CD4-positive, alpha-beta T cell treated with Interleukin-6 at 100 ng/mL for 8 hours (primary cell): Measurements from ENCODE around the gene PKM.
"Not testable (repeated sequence)": the region's sequence is repeated elsewhere in the genome, so short reads cannot be mapped to it uniquely, and the experiment has no call there.

Source experiments
- DNase-seq: peaks from one replicate; pipeline ENCODE4 v3.0.0-alpha.2; 2020; ENCODE audit warnings: mixed read lengths, low spot score

PKM gene

GRCh38 chr15:72231066-72231832 is at the start of gene PKM:
Gene PKM, minus strand, starts transcription at chr15:72231190. Its CDS starts 12,093 bp downstream, at chr15:72219097.
- DNase-seq, result peak; percentile 94

DNA sequence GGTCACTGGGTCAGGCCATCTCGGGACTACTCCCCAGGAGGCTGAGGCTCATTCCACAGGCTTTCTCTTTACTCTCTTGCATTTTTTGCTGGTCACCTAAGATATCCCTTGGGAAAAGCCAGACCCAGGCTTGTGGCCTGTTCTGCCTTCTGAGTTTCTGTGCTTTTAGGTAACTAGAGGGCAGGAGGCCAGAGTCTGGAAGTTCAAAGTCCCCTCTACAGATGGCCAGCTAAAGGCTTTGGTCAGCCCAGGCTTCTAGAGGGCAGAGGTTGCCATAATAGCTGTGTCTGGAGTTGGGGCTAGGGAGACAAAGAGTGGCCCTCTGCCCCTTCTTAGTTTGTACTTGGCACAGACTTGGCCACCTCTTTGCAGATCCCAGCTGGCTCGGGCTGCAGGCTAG is 49.8 kb upstream of the PKM start:
- DNase-seq, result no peak

- DNase-seq, result no peak
Measured at GRCh38 chr15:72278737-72279136, 47.7 kb upstream of the PKM start.

DNA sequence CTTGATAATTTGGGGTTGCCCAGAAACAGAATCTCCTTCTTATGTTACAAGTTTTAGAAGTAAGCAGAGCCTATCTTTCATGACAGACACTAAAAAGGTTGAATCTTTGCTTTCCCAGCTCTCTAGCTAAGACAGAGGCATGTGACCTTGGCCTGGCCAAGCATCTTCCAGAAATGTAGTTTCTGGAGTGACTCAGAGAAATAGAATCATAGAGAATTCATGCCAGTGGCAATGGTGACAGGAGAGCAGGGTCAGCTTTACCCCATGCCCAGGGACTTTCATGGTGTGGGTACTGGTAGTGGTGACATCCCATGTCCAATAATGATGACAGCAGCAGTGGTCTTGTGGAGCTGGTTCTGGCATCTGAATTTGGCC is 45.3 kb upstream of the PKM start:
- DNase-seq, result no peak

DNA sequence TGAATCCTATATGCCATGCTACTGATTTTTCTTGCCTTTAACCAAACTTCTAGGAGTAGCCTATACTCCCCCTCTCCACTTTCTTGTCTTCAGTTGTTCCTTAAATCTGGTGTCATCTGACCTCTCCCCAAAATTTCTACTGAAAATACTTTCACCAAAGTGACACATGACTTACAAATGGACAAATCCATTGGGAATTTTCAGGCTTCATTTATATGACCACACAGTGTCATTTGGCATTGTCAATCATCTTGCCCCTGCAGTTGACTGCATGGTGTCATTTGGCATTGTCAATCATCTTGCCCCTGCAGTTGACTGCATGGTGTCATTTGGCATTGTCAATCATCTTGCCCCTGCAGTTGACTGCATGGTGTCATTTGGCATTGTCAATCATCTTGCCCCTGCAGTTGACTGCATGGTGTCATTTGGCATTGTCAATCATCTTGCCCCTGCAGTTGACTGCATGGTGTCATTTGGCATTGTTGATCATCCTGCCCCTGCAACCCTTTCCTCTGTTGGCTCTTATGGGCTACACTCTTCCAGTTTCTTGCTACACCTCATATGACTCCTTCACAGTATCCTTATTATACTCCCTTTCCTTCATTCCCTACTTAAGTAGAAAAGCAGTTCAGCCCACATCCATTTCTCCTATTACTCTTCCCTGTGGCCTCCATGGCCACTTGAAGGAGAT is 44.8 kb upstream of the PKM start:
- DNase-seq, result not testable (repeated sequence)

DNA sequence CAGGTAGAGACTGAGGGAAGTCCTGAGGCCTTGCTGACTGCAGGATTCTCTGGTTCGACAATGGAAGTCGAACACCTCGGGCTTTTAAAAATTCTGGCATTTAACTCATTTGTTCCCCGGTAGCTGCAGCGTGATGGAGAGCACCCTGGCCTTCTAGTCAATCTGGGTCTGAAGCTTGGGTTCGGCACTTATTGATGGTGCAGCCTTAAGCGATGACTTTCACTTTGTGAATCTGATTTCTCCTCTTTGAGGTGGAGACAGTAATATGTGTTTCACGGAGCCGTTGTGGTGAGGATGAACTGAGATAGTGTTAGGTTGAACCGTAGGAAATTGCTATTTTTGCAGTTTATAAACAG is 42.0 kb upstream of the PKM start:
- DNase-seq, result no peak

DNA sequence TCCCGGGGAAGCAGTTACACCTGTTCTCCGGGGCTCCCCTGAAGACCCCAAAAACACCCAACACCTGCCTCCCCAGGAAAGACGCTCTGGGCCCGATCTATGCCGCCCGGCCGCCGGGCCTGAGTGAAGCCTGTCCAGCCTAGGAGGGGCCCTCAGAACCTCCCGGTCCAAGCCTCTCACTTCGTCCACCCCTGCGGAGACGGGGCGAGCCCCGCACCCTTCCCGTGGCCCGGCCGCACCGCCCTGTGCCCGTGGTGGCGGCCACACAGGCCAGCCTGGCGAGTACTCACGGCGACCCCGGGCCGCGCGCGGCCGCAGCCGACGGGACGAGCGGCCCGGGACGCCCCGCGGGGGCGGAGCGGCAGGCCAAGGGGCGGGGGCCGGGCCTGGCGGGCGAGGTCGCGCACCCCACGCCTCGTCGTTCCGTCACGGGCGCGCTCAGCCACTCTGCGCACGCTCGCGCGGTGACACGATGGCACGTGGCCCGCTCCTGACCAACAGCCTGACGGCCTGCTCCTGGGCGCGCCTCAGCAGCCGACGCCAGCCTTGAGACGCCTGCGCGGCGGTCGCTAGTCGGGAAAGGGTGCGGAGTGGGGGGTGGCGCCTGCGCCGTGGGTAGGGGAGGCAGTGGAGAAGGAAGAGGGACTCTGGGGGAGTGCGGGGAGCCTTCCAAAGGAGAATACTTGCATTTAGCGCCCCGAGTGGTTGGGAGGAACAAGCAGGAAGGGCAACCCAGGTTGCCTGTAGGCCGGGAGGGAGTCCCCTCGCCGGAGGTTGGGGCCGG is 41.4 kb upstream of the PKM start, which contains the start of gene PARP6:
Gene PARP6 (minus strand): TSS at position 342 of the 784 bp plus-strand sequence. CDS start 5,077 bp downstream, outside the sequence.
- peak; percentile 99 for DNase-seq

DNA sequence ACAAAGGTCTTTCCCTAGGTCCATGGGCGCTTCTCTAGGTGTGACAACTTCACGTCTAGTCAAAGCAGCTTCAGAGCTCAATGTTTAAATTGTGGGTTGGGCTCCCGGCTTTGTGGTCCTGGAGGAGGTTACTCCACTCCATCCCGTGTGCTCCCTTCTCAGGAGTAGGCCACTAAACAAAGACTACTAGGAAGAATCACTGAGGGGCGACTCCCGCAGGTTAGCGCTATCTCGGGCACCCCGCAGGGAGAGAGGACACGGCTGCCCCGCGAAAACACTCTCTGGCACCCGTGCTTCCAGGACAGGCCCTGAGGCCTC is 40.9 kb upstream of the PKM start:
- peak; percentile 5 for DNase-seq

DNA sequence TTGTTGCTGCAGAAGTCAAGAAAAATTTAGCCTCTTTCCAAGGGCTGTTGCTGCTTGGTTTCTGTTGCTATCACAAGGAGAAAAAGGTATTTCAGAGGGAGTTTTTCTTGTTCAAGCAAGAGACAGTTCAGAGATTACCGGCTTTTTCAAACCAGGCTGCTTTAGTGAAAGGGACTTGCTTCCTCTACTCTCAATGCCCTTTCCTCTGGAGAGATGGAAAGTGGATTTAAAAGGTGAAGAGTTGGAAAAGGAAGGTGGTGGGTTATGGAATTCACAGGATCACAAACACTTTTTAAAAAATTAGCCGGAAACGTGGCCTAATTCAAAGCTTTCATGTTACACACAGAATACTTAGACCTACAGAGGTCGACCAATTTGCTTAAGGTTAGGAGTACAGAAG is 40.2 kb upstream of the PKM start:
- no peak for DNase-seq

DNA sequence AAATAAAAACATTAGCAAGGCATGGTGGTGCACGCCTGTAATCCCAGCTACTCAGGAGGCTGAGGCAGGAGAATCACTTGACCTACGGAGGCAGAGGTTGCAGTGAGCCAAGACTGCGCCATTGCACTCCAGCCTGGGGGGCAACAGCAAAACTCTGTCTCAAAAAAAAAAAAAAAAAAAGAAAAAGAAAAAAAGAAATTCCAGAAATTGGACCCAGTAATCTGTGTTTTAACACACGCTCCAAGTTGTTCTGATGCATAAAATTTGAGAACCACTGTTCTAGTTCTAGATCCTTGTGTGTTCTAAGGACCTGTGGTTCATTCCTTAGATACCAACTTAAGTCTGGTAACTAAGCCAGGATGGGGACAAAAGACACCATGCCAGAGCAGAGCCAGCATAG is 38.7 kb upstream of the PKM start:
- no peak for DNase-seq

DNA sequence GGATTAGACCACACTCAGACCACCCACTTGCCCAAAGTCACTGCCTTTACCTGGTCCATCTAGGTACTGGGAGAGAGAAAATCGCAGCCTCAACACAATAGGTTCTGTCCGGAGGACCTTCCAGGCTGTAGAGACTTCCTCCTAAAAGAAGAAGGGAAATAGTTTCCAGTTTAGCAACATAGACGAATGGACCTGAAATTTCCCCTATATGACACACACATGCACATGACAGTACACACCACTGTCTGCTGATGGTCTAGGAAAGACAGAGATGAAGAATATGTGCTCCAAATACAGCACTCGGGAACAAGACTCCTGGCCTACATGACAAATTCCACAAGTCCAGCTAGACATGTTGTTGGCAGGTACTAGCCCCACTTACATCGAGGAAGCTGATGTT is 34.0 kb upstream of the PKM start:
- no peak for DNase-seq

DNA sequence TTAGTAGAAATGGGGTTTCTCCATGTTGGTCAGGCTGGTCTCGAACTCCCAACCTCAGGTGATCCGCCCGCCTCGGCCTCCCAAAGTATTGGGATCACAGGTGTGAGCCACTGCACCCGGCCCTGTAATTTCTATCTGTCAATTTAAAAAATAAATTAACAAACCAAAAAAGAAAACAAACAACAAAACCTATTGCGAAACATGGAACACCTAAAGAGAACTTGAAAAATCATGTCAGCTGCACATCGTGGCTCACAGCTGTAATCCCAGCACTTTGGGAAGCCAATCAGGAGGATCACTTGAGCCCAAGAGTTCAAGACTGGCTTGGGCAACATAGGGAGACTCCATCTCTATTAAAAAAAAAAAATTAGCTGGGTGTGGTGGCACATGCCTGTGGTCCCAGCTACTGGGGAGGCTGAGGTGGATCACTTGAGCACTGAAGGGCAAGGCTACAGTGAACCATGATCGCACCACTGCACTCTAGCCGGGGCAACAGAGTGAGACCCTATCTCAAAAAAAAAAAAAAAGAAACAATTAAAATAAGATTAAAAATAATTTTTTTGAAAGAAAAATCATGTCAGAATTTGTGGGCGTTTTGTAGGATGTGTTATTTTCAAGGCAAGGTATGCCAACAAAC is 21.8 kb upstream of the PKM start:
- DNase-seq, result no peak

- DNase-seq, result no peak
Measured at GRCh38 chr15:72249142-72249810, 18.3 kb upstream of the PKM start.

GRCh38 chr15:72248514-72248913 is 17.5 kb upstream of the PKM start:
- DNase-seq, result no peak

DNA sequence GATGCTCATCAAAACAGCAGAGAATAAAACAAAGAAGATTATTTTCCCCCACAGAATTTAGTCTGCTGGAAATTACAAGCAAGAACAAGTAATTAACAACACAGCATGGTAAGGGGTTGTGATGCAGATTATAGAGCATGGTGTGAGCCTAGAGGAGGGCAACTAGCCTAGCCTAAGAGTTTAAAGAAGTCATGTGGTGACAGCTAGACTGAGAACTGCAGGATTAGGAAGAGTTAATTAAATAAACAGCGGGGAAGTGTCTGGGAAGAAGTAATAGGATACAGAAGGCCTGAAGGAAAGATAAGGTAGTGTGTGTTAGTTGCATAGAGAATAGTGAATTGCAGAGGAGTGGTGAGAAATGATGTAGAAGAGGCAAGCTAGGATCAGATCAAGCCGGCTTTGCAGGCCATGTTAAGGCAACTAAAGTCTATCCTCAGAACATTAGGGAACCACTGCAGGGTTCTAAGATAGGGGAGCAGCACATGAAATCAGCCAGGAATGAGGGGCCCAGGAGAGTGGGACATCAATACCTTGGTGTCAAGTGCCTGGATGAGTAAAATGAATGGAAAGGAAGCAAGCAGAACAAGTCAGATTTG is 11.9 kb upstream of the PKM start:
- no peak for DNase-seq

DNA sequence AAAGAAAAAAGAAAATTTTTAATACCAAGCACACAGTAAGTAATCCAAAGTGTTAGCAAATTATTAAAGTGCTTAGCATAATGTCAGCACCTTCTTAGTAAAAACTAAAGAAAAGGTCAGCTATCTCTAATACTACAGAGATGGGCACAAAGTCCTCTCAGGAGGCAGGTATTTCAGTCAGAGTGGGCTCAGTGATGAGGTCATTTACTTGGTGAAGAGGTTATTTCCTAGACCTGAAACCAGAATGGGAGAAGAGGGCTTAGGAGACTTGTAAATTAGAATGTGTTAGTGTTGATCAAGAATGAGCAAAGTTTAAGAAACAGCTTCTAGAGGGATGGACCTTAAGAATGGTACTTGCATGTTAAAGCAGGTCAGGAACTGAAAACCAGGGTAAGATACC is 8.7 kb upstream of the PKM start:
- no peak for DNase-seq

GRCh38 chr15:72238586-72238985 is 7.6 kb upstream of the PKM start:
- no peak for DNase-seq

DNA sequence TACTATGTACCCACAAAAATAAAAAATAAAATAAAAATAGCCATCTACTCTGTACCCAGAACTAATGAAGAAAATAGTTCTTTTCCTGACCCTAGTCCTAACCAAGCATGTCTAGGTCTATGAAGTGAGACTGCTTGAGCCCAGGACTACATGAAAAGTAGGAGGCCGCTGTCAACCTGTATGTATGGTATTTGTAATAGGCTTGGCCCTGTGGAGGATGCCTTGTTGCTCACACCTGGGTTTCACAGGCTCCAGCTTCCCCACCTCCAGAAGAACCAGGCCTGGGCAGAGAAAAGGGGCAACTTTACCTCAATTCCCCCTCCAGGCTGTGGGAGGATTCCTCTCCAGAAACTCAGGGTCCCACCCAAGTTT is 6.8 kb upstream of the PKM start:
- DNase-seq, result no peak

- peak; percentile 59 for DNase-seq
Measured at GRCh38 chr15:72237029-72237852, 6.3 kb upstream of the PKM start.

DNA sequence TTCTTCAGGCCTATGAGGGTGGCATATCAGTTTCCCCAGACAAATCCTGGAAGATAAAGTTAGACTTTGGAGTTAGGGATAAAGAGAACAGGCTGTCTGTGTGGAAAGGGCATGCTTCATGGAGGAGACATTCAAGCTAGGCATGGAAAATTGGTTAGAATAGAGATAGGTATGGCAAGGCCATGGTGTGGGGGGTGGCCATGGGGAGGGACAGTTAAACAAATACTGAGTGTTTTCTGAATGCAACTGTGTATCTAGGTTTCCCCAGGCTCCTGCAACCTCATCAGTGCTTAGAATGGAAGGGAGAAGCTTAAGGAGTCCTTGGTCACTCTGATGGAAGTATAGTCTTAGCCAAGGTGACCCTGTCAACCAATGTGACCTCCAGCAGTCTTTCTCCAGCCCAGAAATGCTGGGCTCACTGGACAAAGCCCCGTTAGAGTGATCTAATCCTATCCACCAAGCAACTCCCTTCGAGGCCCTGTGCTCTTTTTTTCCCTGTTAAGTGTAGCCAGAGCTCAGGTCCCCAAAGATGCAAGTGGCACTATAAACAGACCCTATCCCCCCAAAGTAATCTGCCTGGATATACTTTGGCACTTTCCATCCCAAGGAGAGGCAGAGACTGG is 5.5 kb upstream of the PKM start:
- no peak for DNase-seq
